HG02884 (cell line): Measurements from ENCODE around the gene MAGI1.

Source experiments
- ATAC-seq: cut with Tn5 transposase; IDR thresholded peaks from one replicate; pipeline ENCODE4 v1.9.1; 2021; ENCODE audit warnings: mild to moderate bottlenecking, moderate library complexity; ENCODE audit not compliant: unreplicated experiment

The MAGI1 gene

GRCh38 chr3:65854606-65855304 lies 184.0 kb downstream of the MAGI1 start:
- peak; percentile 59 for ATAC-seq

GRCh38 chr3:65851827-65852226 lies 186.9 kb downstream of the MAGI1 start:
- ATAC-seq = no peak

GRCh38 chr3:65850261-65850660 lies 188.5 kb downstream of the MAGI1 start:
- ATAC-seq = no peak

GRCh38 chr3:65848024-65848423 lies 190.7 kb downstream of the MAGI1 start:
- ATAC-seq = no peak

- ATAC-seq = no peak
Observed at GRCh38 chr3:65846936-65847335, 191.8 kb downstream of the MAGI1 start.

GRCh38 chr3:65844370-65844769 lies 194.3 kb downstream of the MAGI1 start:
- ATAC-seq = no peak

- ATAC-seq = no peak
Observed at GRCh38 chr3:65843732-65844131, 195.0 kb downstream of the MAGI1 start.

- peak; percentile 85 for ATAC-seq
Observed at GRCh38 chr3:65837604-65838003, 201.1 kb downstream of the MAGI1 start.

- no peak for ATAC-seq
Observed at GRCh38 chr3:65836047-65836446, 202.7 kb downstream of the MAGI1 start.

- ATAC-seq = no peak
Observed at GRCh38 chr3:65833761-65834505, 204.8 kb downstream of the MAGI1 start.

- ATAC-seq = no peak
Observed at GRCh38 chr3:65831733-65832425, 206.8 kb downstream of the MAGI1 start.

GRCh38 chr3:65830948-65831732 lies 207.6 kb downstream of the MAGI1 start:
- no peak for ATAC-seq

GRCh38 chr3:65829228-65829627 lies 209.5 kb downstream of the MAGI1 start:
- ATAC-seq = no peak

- ATAC-seq = no peak
Observed at GRCh38 chr3:65828706-65829105, 210.0 kb downstream of the MAGI1 start.

- ATAC-seq = no peak
Observed at GRCh38 chr3:65827076-65827475, 211.6 kb downstream of the MAGI1 start.

GRCh38 chr3:65824166-65824565 lies 214.6 kb downstream of the MAGI1 start:
- no peak for ATAC-seq

- no peak for ATAC-seq
Observed at GRCh38 chr3:65820600-65820999, 218.1 kb downstream of the MAGI1 start.

GRCh38 chr3:65819896-65820295 lies 218.8 kb downstream of the MAGI1 start:
- ATAC-seq = no peak

GRCh38 chr3:65817553-65818126 lies 221.1 kb downstream of the MAGI1 start:
- ATAC-seq = no peak

GRCh38 chr3:65816208-65816607 lies 222.5 kb downstream of the MAGI1 start:
- no peak for ATAC-seq
